Pancreas (tissue), 10 donors: ENCODE results near the gene BMP15. TPM values are rescaled to one million over a fixed set of nuclear protein-coding genes. Genes with fewer than 3 reads are reported as not detected.

ENCODE experiments used
- ATAC-seq, 4 donors: fragments of 200-7000 bp; cut with Tn5 transposase; one replicate each; pipeline versions ENCODE4 v1.8.0 to v1.9.1; 2020; ENCODE audit warnings: mild to moderate bottlenecking in 4 of 4, moderate library complexity in 4 of 4
- DNase-seq, 6 donors: peaks; one replicate each; pipeline ENCODE4 v3.0.0-alpha.2; 2020
- FAIRE-seq: peaks from 2 replicates; lab custom pipeline; 2012; peaks lifted over from hg19 to GRCh38; lab: Jason Lieb, UNC
- H3K27ac ChIP-seq, 4 donors: fragments of 200-600 bp; sonication (generic); 1 replicate in 3 of 4; 2 replicates in 1 of 4; pipeline versions ENCODE4 v1.5.0 to v1.8.0; 2020
- H3K27me3 ChIP-seq, 4 donors: fragments of 200-600 bp; one replicate each; pipeline ENCODE4 v1.8.0; 2021
- H3K36me3 ChIP-seq, 3 donors: fragments of 200-600 bp; sonication (generic) in 1 of 3; one replicate each; pipeline versions ENCODE4 v1.5.0 to v1.8.0; 2020 to 2021
- H3K4me1 ChIP-seq, 3 donors: fragments of 200-600 bp; one replicate each; pipeline ENCODE4 v1.8.0; 2021
- H3K4me3 ChIP-seq, 4 donors: fragments of 200-600 bp; sonication (generic) in 2 of 4; one replicate each; pipeline versions ENCODE4 v1.5.0 to v1.8.0; 2020 to 2021
- H3K9me3 ChIP-seq, 4 donors: fragments of 200-600 bp; one replicate each; pipeline ENCODE4 v1.8.0; 2021
- WGBS, 2 donors: extraction: QIAGEN DNeasy Blood & Tissue Kit; methylation state at CpG; one replicate each; pipeline ENCODE4 v1.1.7; 2013; 5-methylcytosine and 5-hydroxymethylcytosine counted together
- intact Hi-C, 3 donors: fragments of 100-400 bp; cut with DNase I; formaldehyde crosslinking; loops; one replicate each; pipeline versions ENCODE4 v1.11.1 to v1.14.2; 2022
- polyA plus RNA-seq, 2 donors: library from polyadenylated mRNA; stranded (reverse); fragments of 200-250 nt; gene quantifications; one replicate each; pipeline ENCODE4 v1.2.3, GENCODE V29; 2013
- total RNA-seq, 6 donors: library from RNA; stranded (reverse); fragmentation: NEBNext Ultra II Directional in 4 of 6; extraction: Animal tissue kit (Norgen Biotek cat#: 25700) in 4 of 6; gene quantifications; one replicate each; pipeline versions ENCODE4 v1.2.1 to v1.2.4, GENCODE V29; 2021 to 2023
- TF ChIP-seq, protein P1 (sequence below), 4 donors: fragments of 200-600 bp; sonication (generic) in 3 of 4; IDR thresholded peaks; one replicate each; pipeline versions ENCODE4 v1.5.0 to v1.8.0; 2021; ENCODE audit warnings: antibody characterized with exemption in 4 of 4
- donor health status: healthy with polysubstance abuse.
- donor health status: DM: no; HTN: no; CAD: no; lungs with moderate emphysema.
- donor health status: DM: no; HTN: no; CAD: no.
- donor health status: control.
- donor health status: control.
- donor health status: Bipolar disorder and iron deficiency.
- donor health status: DM: yes; HTN: yes; CAD: no.
- donor health status: DM: no; HTN: no; CAD: no.
- donor health status: DM: no; HTN: no; CAD: no.
- donor health status: DM: yes; HTN: yes; CAD: no.

The BMP15 gene
- total and polyA plus RNA-seq, 8 donors: not detected

DNA sequence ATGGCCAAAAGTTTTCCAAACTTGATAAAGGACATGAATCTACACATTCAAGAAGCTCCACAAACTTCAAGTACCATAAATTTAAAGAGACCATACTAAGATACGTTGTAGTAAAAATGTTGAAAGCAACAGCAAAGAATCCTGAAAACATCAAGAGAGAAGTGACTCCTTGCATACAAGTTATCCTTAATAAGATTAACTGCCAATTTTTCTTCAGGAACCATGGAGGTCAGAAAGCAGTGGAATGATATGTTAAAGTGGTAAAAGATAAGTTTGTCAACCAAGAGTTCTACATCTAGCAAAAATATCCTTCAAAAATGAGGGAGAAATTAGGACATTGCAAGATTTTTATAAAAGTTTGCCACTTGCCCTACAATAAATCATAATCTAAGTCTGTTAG lies 43.3 kb downstream of the BMP15 start:
- ATAC-seq (no peak), DNase-seq (no peak), FAIRE-seq (no peak)
- peaks cover 0 to 26% (median 1%) of the 10 kb centered on the region in 4 donors for H3K27me3 ChIP-seq
- TF ChIP-seq, protein P1, sequence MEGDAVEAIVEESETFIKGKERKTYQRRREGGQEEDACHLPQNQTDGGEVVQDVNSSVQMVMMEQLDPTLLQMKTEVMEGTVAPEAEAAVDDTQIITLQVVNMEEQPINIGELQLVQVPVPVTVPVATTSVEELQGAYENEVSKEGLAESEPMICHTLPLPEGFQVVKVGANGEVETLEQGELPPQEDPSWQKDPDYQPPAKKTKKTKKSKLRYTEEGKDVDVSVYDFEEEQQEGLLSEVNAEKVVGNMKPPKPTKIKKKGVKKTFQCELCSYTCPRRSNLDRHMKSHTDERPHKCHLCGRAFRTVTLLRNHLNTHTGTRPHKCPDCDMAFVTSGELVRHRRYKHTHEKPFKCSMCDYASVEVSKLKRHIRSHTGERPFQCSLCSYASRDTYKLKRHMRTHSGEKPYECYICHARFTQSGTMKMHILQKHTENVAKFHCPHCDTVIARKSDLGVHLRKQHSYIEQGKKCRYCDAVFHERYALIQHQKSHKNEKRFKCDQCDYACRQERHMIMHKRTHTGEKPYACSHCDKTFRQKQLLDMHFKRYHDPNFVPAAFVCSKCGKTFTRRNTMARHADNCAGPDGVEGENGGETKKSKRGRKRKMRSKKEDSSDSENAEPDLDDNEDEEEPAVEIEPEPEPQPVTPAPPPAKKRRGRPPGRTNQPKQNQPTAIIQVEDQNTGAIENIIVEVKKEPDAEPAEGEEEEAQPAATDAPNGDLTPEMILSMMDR (IDR thresholded peaks at IDR 0.05): no peak
- H3K36me3 ChIP-seq: no peaks in the 10 kb centered on the region
- no peak overlapping the region for H3K4me3 ChIP-seq
- H3K4me1 ChIP-seq: no peaks in the 10 kb centered on the region
- 58 to 67% methylated on average over 1 of the region's 1 CpG for WGBS, 2 donors
- H3K27ac ChIP-seq: no peak overlapping the region
- H3K9me3 ChIP-seq: no peaks in the 10 kb centered on the region
- intact Hi-C loops: no loop called here

DNA sequence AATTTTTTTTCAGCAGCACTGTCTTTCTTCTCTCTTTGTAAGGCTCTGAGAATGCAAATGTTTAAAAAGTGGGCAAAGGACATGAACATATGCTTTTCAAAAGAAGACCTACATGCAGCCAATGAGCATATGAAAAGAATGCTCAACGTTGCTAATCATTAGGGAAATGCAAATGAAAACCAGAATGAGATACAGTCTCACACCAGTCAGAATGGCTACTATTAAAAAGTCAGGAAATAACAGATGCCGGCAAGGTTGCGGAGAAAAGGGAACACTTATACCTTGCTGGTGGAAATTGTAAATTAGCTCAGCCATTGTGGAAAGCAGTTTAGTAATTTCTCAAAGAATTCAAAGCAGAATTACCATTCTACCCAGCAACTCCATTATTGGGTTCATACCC lies 51.6 kb downstream of the BMP15 start:
- no peaks in the 10 kb centered on the region for H3K9me3 ChIP-seq
- no peaks in the 10 kb centered on the region for H3K27me3 ChIP-seq
- 60 to 65% methylated on average over 3 of the region's 3 CpGs for WGBS, 2 donors
- H3K4me3 ChIP-seq: no peak overlapping the region
- intact Hi-C loops: no loop called here
- DNase-seq (no peak), ATAC-seq (no peak), FAIRE-seq (no peak)
- no peak overlapping the region for H3K27ac ChIP-seq
- TF ChIP-seq, protein P1 (IDR thresholded peaks at IDR 0.05): no peak
- no peaks in the 10 kb centered on the region for H3K36me3 ChIP-seq
- no peaks in the 10 kb centered on the region for H3K4me1 ChIP-seq

DNA sequence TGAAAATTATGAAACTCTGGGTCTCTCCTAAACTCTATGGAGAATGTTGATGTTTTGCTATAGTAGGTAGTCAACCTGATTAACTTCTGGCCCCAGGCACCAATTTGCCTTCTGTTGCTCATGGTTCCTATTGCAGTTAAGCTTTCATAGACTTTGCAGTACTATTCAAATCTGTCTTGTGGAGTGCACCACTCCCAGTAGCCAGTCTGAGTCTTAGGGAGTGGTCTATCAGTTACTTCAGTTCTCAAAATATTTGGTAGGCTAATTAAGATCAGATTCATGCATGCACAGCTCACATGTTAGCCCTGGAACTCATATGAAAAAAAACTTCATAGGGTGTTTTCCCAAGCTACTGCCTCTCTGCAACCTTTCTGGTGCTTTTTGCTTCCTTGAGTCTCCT lies 53.3 kb downstream of the BMP15 start:
- DNase-seq (no peak), ATAC-seq (no peak), FAIRE-seq (no peak)
- no peaks in the 10 kb centered on the region for H3K27me3 ChIP-seq
- no peaks in the 10 kb centered on the region for H3K9me3 ChIP-seq
- H3K4me1 ChIP-seq: no peaks in the 10 kb centered on the region
- H3K27ac ChIP-seq: no peak overlapping the region
- H3K36me3 ChIP-seq: no peaks in the 10 kb centered on the region
- TF ChIP-seq, protein P1 (IDR thresholded peaks at IDR 0.05): no peak
- no peak overlapping the region for H3K4me3 ChIP-seq
- intact Hi-C loops: no loop called here

Other genes with a start within 250 kb of the BMP15 start
- gene SHROOM4, start 96.5 kb upstream of the BMP15 start, total RNA-seq: 1 to 10 TPM in 2 of 6 donors, under 1 TPM in 4; 0.46 to 1.7 (median 0.87) TPM
- gene SHROOM4, start 96.5 kb upstream of the BMP15 start, polyA plus RNA-seq: 1 to 10 TPM; 1.3 to 1.7 TPM